HepG2 (cell line): ENCODE measurements around the gene MBTD1. TPM values are rescaled to one million over a fixed set of nuclear protein-coding genes. Genes with fewer than 3 reads are reported as not detected.

Experiments
- ATAC-seq: fragments of 200-7000 bp; cut with Tn5 transposase; 3 replicates; pipeline ENCODE4 v1.9.1; 2020; ENCODE audit warnings: mild to moderate bottlenecking, moderate library complexity
- BruUV-seq: library from RNA; stranded (reverse); fragments of 400-500 nt; replicated peaks from 2 replicates; lab custom pipeline; 2021; lab: Mats Ljungman, UMichigan
- CTCF ChIA-PET: fragments of 300-600 bp; formaldehyde crosslinking; extraction: SDS; loops from one replicate; lab custom pipeline; 2021; ENCODE audit warnings: low total read pairs, inconsistent platforms, low intra/inter-chr PET ratio; lab: Yijun Ruan, JAX
- POLR2A ChIA-PET: fragments of 350-600 bp; sonication (Branson Sonifier 250); formaldehyde crosslinking; loops from one replicate; lab custom pipeline; 2020; ENCODE audit warnings: antibody characterized with exemption, inconsistent platforms; lab: Yijun Ruan, JAX
- DNase-seq: peaks from one replicate; pipeline ENCODE4 v3.0.0-alpha.2; 2015; ENCODE audit warnings: low spot score
- FAIRE-seq: peaks from 3 replicates; lab custom pipeline; 2011; peaks lifted over from hg19 to GRCh38; lab: Jason Lieb, UNC
- H2AFZ ChIP-seq: one replicate; pipeline ENCODE4 v1.6.1; 2011; ENCODE audit warnings: low read length, inconsistent platforms
- H3K27ac ChIP-seq: fragments of 300-600 bp; 3 replicates; pipeline ENCODE4 v1.8.0; 2011; ENCODE audit warnings: mixed run types, mild to moderate bottlenecking, mixed read lengths, low read length, inconsistent platforms; ENCODE audit not compliant: insufficient read depth; ENCODE audit errors: extremely low read length
- H3K27me3 ChIP-seq, 2 experiments: fragments of 200-600 bp in 1 of 2; 2 replicates in 1 of 2; 3 replicates in 1 of 2; pipeline versions ENCODE4 v1.6.0 to v1.8.0; 2011; ENCODE audit warnings: low read length in 2 of 2, mild to moderate bottlenecking in 2 of 2, moderate library complexity in 2 of 2, inconsistent platforms in 1 of 2; ENCODE audit not compliant: insufficient read depth in 2 of 2, control insufficient read depth in 1 of 2
- H3K36me3 ChIP-seq, 2 experiments: fragments of 200-600 bp in 1 of 2; replicated peaks in 1 of 2; 2 replicates in 1 of 2; 3 replicates in 1 of 2; pipeline versions ENCODE4 v1.5.1 to v1.8.0; 2011; ENCODE audit warnings: low read length in 2 of 2, inconsistent platforms in 1 of 2; ENCODE audit not compliant: insufficient read depth in 2 of 2, control insufficient read depth in 1 of 2
- H3K4me1 ChIP-seq: 2 replicates; pipeline ENCODE4 v1.5.1; 2012; ENCODE audit warnings: low read length, inconsistent platforms; ENCODE audit not compliant: insufficient read depth
- H3K4me2 ChIP-seq: 2 replicates; pipeline ENCODE4 v1.6.0; 2011; ENCODE audit warnings: low read depth, low read length, inconsistent platforms
- H3K4me3 ChIP-seq, 3 experiments: fragments of 200-600 bp in 1 of 3; sonication (generic), shearing (Covaris generic) in 1 of 3; replicated peaks in 1 of 3; 2 replicates each; pipeline ENCODE4 v1.5.1; 2011 to 2016; ENCODE audit warnings: low read length in 3 of 3, inconsistent platforms in 2 of 3, low read depth in 2 of 3, mild to moderate bottlenecking in 2 of 3, control low read depth in 1 of 3, mixed read lengths in 1 of 3; ENCODE audit not compliant: insufficient read depth in 1 of 3
- H3K79me2 ChIP-seq: one replicate; pipeline ENCODE4 v1.6.1; 2011; ENCODE audit warnings: low read length, inconsistent platforms; ENCODE audit not compliant: insufficient read depth
- H3K9ac ChIP-seq: 2 replicates; pipeline ENCODE4 v1.6.0; 2011; ENCODE audit warnings: mild to moderate bottlenecking, low read depth, low read length, inconsistent platforms; ENCODE audit not compliant: insufficient read depth
- H3K9me3 ChIP-seq: 2 replicates; pipeline ENCODE4 v1.5.1; 2012; ENCODE audit warnings: mild to moderate bottlenecking, low read length
- H4K20me1 ChIP-seq: 2 replicates; pipeline ENCODE4 v1.6.0; 2011; ENCODE audit warnings: inconsistent platforms, mild to moderate bottlenecking, low read length, moderate library complexity; ENCODE audit not compliant: insufficient read depth
- FOXK2 ChIP-seq: fragments of 450-650 bp; IDR thresholded peaks from 2 replicates; pipeline ENCODE4 v1.6.1; 2016
- KDM5B ChIP-seq: sonication (generic); formaldehyde crosslinking; IDR thresholded peaks from 2 replicates; pipeline ENCODE4 v1.4.0; 2020; ENCODE audit warnings: missing genetic modification reagents, mild to moderate bottlenecking, borderline replicate concordance
- RFX1 ChIP-seq: fragments of 450-650 bp; IDR thresholded peaks from 2 replicates; pipeline ENCODE4 v1.6.1; 2017
- RFX3 ChIP-seq: IDR thresholded peaks from 2 replicates; pipeline ENCODE4 v1.6.1; 2016; ENCODE audit warnings: missing biosample characterization, missing genetic modification reagents
- SRF ChIP-seq: IDR thresholded peaks from 2 replicates; pipeline ENCODE4 v1.6.1; 2011; ENCODE audit warnings: mild to moderate bottlenecking, low read depth, low read length, moderate library complexity
- TMF1 ChIP-seq: sonication (generic); formaldehyde crosslinking; IDR thresholded peaks from 2 replicates; pipeline ENCODE4 v1.8.1; 2022; ENCODE audit warnings: low read depth, missing genetic modification reagents
- ZNF142 ChIP-seq: sonication (generic); formaldehyde crosslinking; IDR thresholded peaks from 2 replicates; pipeline ENCODE4 v1.4.0; 2020; ENCODE audit warnings: missing genetic modification reagents
- ZNF180 ChIP-seq: sonication (generic); formaldehyde crosslinking; IDR thresholded peaks from 2 replicates; pipeline ENCODE4 v1.4.0; 2020; ENCODE audit warnings: low read depth, missing genetic modification reagents, borderline replicate concordance
- ZNF563 ChIP-seq: sonication (generic); formaldehyde crosslinking; IDR thresholded peaks from 2 replicates; pipeline ENCODE4 v1.8.0; 2022; ENCODE audit warnings: mild to moderate bottlenecking, moderate library complexity, missing genetic modification reagents
- WGBS: methylation state at CpG from one replicate; pipeline ENCODE4 v1.1.6; 2017; ENCODE audit warnings: low lambda C conversion rate; 5-methylcytosine and 5-hydroxymethylcytosine counted together
- in situ Hi-C: cut with HindIII; loops from 2 replicates; pipeline ENCODE4 v1.10.0; 2017; ENCODE audit warnings: low pct_unique_long_range_greater_than_20kb; ENCODE audit not compliant: extremely low pct_ligation_motif_present
- intact Hi-C: fragments of 100-400 bp; cut with micrococcal nuclease; formaldehyde crosslinking; loops from one replicate; pipeline ENCODE4 v1.10.0; 2022; ENCODE audit not compliant: unreplicated experiment
- polyA plus RNA-seq, 8 experiments: library from polyadenylated mRNA; depleted of rRNA in 3 of 8; stranded (reverse) in 7 of 8; unstranded in 1 of 8; fragments of >200 nt; fragmentation: Illumina TruSeq in 4 of 8; extraction: Trizol in 4 of 8; gene quantifications; 2 replicates each; pipeline versions ENCODE4 v1.2.1 to v1.2.3, GENCODE V29; 2011 to 2016; ENCODE audit warnings: low read depth in 4 of 8, missing spikeins in 1 of 8, mixed read lengths in 1 of 8; ENCODE audit not compliant: insufficient read depth in 1 of 8
- total RNA-seq, 5 experiments: library from RNA; depleted of rRNA; stranded (reverse); fragments of >200 nt; fragmentation: Illumina TruSeq; extraction: Trizol; gene quantifications; 2 replicates each; pipeline ENCODE4 v1.2.3, GENCODE V29; 2016; ENCODE audit warnings: low read depth in 1 of 5

The MBTD1 gene
- total and polyA plus RNA-seq, 2 of the 13 experiments (the other 11 are each of a cell fraction or from before 2014, with no cell fraction given): 20.9 TPM

GRCh38 chr17:51149163-51149562, 110.7 kb downstream of the MBTD1 start:
- ATAC-seq (no peak), FAIRE-seq (no peak), DNase-seq (no peak)
- CTCF ChIA-PET: no interaction called here
- intact Hi-C loops: no loop called here
- in situ Hi-C loops: no loop called here
- Histone ChIP-seq H3K4me3 (no peak overlapping the region), H3K9ac (no peak overlapping the region), H2AFZ (no peak overlapping the region), H3K9me3 (no peaks in the 10 kb centered on the region)
- TF ChIP-seq KDM5B (no peak), RFX1 (peak; percentile 27; the same call in 1 of the 2 replicates), SRF (peak; percentile 69; the same call in 1 of the 2 replicates), TMF1 (no peak), RFX3 (CRISPR knock-in tag) (peak; percentile 48; the same call in 1 of the 2 replicates), FOXK2 (no peak)
- TF ChIP-seq, all 625 proteins: peak for 3
- Histone ChIP-seq H3K27me3 (no peaks in the 10 kb centered on the region; a peak in 1 of 5 replicates), H3K4me2 (peak overlapping the region; percentile 38; the same call in 1 of the 2 replicates), H3K79me2 (peaks cover 8% of the 10 kb centered on the region), H3K27ac (no peak overlapping the region), H3K36me3 (no peaks in the 10 kb centered on the region), H3K4me1 (peaks cover 64% of the 10 kb centered on the region), H4K20me1 (no peaks in the 10 kb centered on the region)
- BruUV-seq: no TSS peak
- POLR2A ChIA-PET: no interaction called here
- WGBS: 23% methylated on average over 2 of the region's 2 CpGs

- Histone ChIP-seq H3K4me1 (peaks cover 76% of the 10 kb centered on the region), H3K79me2 (no peaks in the 10 kb centered on the region), H4K20me1 (no peaks in the 10 kb centered on the region), H3K4me3 (no peak overlapping the region), H3K36me3 (no peaks in the 10 kb centered on the region), H3K9me3 (no peaks in the 10 kb centered on the region), H3K4me2 (no peak overlapping the region; the same call in 1 of the 2 replicates), H2AFZ (no peak overlapping the region), H3K27ac (no peak overlapping the region), H3K9ac (no peak overlapping the region), H3K27me3 (no peaks in the 10 kb centered on the region)
- ATAC-seq (no peak), DNase-seq (no peak), FAIRE-seq (no peak)
- TF ChIP-seq ZNF180 (CRISPR knock-in tag) (no peak), ZNF563 (CRISPR knock-in tag) (no peak), ZNF142 (no peak)
- intact Hi-C loops: no loop called here
- in situ Hi-C loops: no loop called here
- ChIA-PET POLR2A (no interaction called here), CTCF (no interaction called here)
- BruUV-seq: no TSS peak
- 39% methylated on average over 4 of the region's 4 CpGs for WGBS
Observed at GRCh38 chr17:51147650-51148049, 112.2 kb downstream of the MBTD1 start.
